HCT116 (cell line): ENCODE measurements around the gene SET. TPM values are rescaled to one million over a fixed set of nuclear protein-coding genes. Genes with fewer than 3 reads are reported as not detected.

Source experiments
- ATAC-seq: fragments of 200-7000 bp; cut with Tn5 transposase; 2 replicates; pipeline ENCODE4 v1.9.1; 2020; ENCODE audit warnings: mild to moderate bottlenecking, moderate library complexity
- BruUV-seq: library from RNA; stranded (reverse); fragments of 400-500 nt; replicated peaks from 2 replicates; lab custom pipeline; 2021; lab: Mats Ljungman, UMichigan
- CTCF ChIA-PET: fragments of 300-600 bp; sonication (Branson Sonifier 250); formaldehyde crosslinking; loops from one replicate; lab custom pipeline; 2021; ENCODE audit warnings: antibody characterized with exemption; lab: Charles Lee
- POLR2A ChIA-PET: fragments of 300-600, 350-600 bp; sonication (Branson Sonifier 250); formaldehyde crosslinking; loops from one replicate; lab custom pipeline; 2021; ENCODE audit warnings: antibody characterized with exemption; lab: Charles Lee
- RAD21 ChIA-PET, 2 experiments: fragments of 300-600 bp; sonication (Branson Sonifier 250); formaldehyde crosslinking; loops; one replicate each; lab custom pipeline; 2023; ENCODE audit warnings: low total read pairs in 2 of 2; ENCODE audit not compliant: uncharacterized antibody in 2 of 2, unreplicated experiment in 2 of 2, low non-redundant PET in 1 of 2; lab: Charles Lee
- DNase-seq: peaks from one replicate; pipeline ENCODE4 v3.0.0-alpha.2; 2010; ENCODE audit warnings: low read depth, low spot score
- H2AFZ ChIP-seq: fragments of 200-600 bp; shearing (Covaris generic), sonication (generic); 2 replicates; pipeline ENCODE4 v1.6.1; 2017; ENCODE audit warnings: low read depth, mixed run types, mixed read lengths, antibody characterized with exemption, low read length; ENCODE audit not compliant: poor library complexity, severe bottlenecking
- H3K27ac ChIP-seq: 2 replicates; pipeline ENCODE4 v1.5.1; 2012; ENCODE audit warnings: low read depth, low read length
- H3K27me3 ChIP-seq: fragments of 200-600 bp; sonication (generic); 2 replicates; pipeline ENCODE4 v1.6.1; 2016; ENCODE audit warnings: mixed run types, low read length, mixed read lengths; ENCODE audit not compliant: insufficient read depth
- H3K36me3 ChIP-seq, 2 experiments: fragments of 200-500 bp in 1 of 2; fragments of 200-600 bp in 1 of 2; sonication (Bioruptor generic) in 1 of 2; sonication (generic) in 1 of 2; 2 replicates each; pipeline versions ENCODE4 v1.5.1 to v1.6.1; 2014 to 2016; ENCODE audit warnings: low read length in 2 of 2, inconsistent platforms in 1 of 2, mixed read lengths in 1 of 2, mixed run types in 1 of 2; ENCODE audit not compliant: insufficient read depth in 2 of 2, control insufficient read depth in 1 of 2
- H3K4me1 ChIP-seq, 2 experiments: fragments of 200-600 bp in 1 of 2; sonication (generic) in 1 of 2; 2 replicates each; pipeline versions ENCODE4 v1.5.1 to v1.6.1; 2012 to 2017; ENCODE audit warnings: low read length in 2 of 2, inconsistent platforms in 1 of 2, mild to moderate bottlenecking in 1 of 2, mixed read lengths in 1 of 2, mixed run types in 1 of 2, moderate library complexity in 1 of 2; ENCODE audit not compliant: insufficient read depth in 2 of 2, control insufficient read depth in 1 of 2
- H3K4me2 ChIP-seq: fragments of 200-600 bp; sonication (generic); 2 replicates; pipeline ENCODE4 v1.6.1; 2017; ENCODE audit warnings: mixed run types, low read length, mixed read lengths
- H3K4me3 ChIP-seq, 2 experiments: fragments of 200-600 bp in 1 of 2; sonication (generic) in 1 of 2; replicated peaks in 1 of 2; 2 replicates each; pipeline ENCODE4 v1.5.1; 2011 to 2016; ENCODE audit warnings: low read length in 2 of 2, control low read depth in 1 of 2, low read depth in 1 of 2, mild to moderate bottlenecking in 1 of 2, mixed read lengths in 1 of 2, mixed run types in 1 of 2
- H3K79me2 ChIP-seq: fragments of 200-600 bp; sonication (generic); 2 replicates; pipeline ENCODE4 v1.6.1; 2017; ENCODE audit warnings: mild to moderate bottlenecking, mixed run types, low read length, moderate library complexity, mixed read lengths; ENCODE audit not compliant: insufficient read depth
- H3K9ac ChIP-seq: fragments of 200-600 bp; sonication (generic); 2 replicates; pipeline ENCODE4 v1.6.1; 2016; ENCODE audit warnings: low read length, mixed read lengths
- H3K9me2 ChIP-seq: fragments of 200-600 bp; sonication (generic), shearing (Covaris generic); 2 replicates; pipeline ENCODE4 v1.6.1; 2017; ENCODE audit warnings: mixed run types, mild to moderate bottlenecking, moderate library complexity; ENCODE audit not compliant: insufficient read depth
- H3K9me3 ChIP-seq, 2 experiments: fragments of 200-500 bp in 1 of 2; fragments of 200-600 bp in 1 of 2; sonication (Bioruptor generic) in 1 of 2; sonication (generic) in 1 of 2; 2 replicates each; pipeline ENCODE4 v1.6.1; 2014 to 2017; ENCODE audit warnings: low read length in 2 of 2, mixed read lengths in 2 of 2, inconsistent platforms in 1 of 2, low read depth in 1 of 2, mild to moderate bottlenecking in 1 of 2, mixed run types in 1 of 2, moderate library complexity in 1 of 2; ENCODE audit not compliant: control insufficient read depth in 1 of 2, insufficient read depth in 1 of 2
- H4K20me1 ChIP-seq: fragments of 200-600 bp; sonication (generic), shearing (Covaris generic); 2 replicates; pipeline ENCODE4 v1.6.1; 2017; ENCODE audit warnings: mixed run types, mild to moderate bottlenecking, moderate library complexity; ENCODE audit not compliant: insufficient read depth
- CEBPB ChIP-seq: IDR thresholded peaks from 2 replicates; pipeline ENCODE4 v1.6.1; 2012; ENCODE audit warnings: low read depth
- EZH2phosphoT487 ChIP-seq: fragments of 200-600 bp; IDR thresholded peaks from 2 replicates; pipeline ENCODE4 v1.6.1; 2018; ENCODE audit warnings: antibody characterized with exemption, borderline replicate concordance
- FOSL1 ChIP-seq: IDR thresholded peaks from 2 replicates; pipeline ENCODE4 v1.6.1; 2012; ENCODE audit warnings: low read depth
- POLR2AphosphoS5 ChIP-seq: IDR thresholded peaks from 2 replicates; pipeline ENCODE4 v1.6.1; 2011; ENCODE audit warnings: mild to moderate bottlenecking, low read depth, low read length, moderate library complexity
- RAD21 ChIP-seq: IDR thresholded peaks from 2 replicates; pipeline ENCODE4 v1.6.1; 2012; ENCODE audit warnings: low read depth, mild to moderate bottlenecking
- SIN3A ChIP-seq: IDR thresholded peaks from 2 replicates; pipeline ENCODE4 v1.6.1; 2012; ENCODE audit warnings: low read depth
- SRF ChIP-seq: IDR thresholded peaks from 2 replicates; pipeline ENCODE4 v1.6.1; 2012; ENCODE audit warnings: low read depth
- ZNF274 ChIP-seq: fragments of 200-500 bp; sonication (Bioruptor generic); IDR thresholded peaks from 2 replicates; pipeline ENCODE4 v1.6.1; 2014; ENCODE audit warnings: mild to moderate bottlenecking, low read depth, low read length, inconsistent platforms
- intact Hi-C: fragments of 100-400 bp; cut with micrococcal nuclease; formaldehyde crosslinking; loops from 2 replicates; pipeline ENCODE4 v1.10.0; 2022
- total RNA-seq: library from RNA; stranded (reverse); gene quantifications from one replicate; pipeline ENCODE4 v1.2.1, GENCODE V29; 2021; ENCODE audit not compliant: unreplicated experiment
- TF ChIP-seq, protein P1 (sequence below): IDR thresholded peaks from 2 replicates; pipeline ENCODE4 v1.6.1; 2011; ENCODE audit warnings: mild to moderate bottlenecking, low read length, moderate library complexity; ENCODE audit not compliant: insufficient replicate concordance; ENCODE audit errors: extremely low read depth

Gene SET
- total RNA-seq, 1 experiment from 2014 or later = 595 TPM

- Histone ChIP-seq H3K4me1 (peaks cover 2 to 21% of the 10 kb centered on the region in 2 experiments; a peak in 2 of 4 replicates), H2AFZ (no peak overlapping the region), H3K4me3 (no peak overlapping the region), H3K27me3 (no peaks in the 10 kb centered on the region), H3K9ac (no peak overlapping the region), H3K9me2 (no peaks in the 10 kb centered on the region), H3K36me3 (no peaks in the 10 kb centered on the region), H3K27ac (no peak overlapping the region), H4K20me1 (no peaks in the 10 kb centered on the region), H3K9me3 (no peaks in the 10 kb centered on the region), H3K4me2 (no peak overlapping the region), H3K79me2 (no peaks in the 10 kb centered on the region)
- ATAC-seq (no peak), DNase-seq (no peak)
- ChIA-PET RAD21 (no interaction called here), POLR2A (no interaction called here), CTCF (no interaction called here)
- BruUV-seq = no TSS peak
- TF ChIP-seq RAD21 (no peak), FOSL1 (no peak), SRF (no peak), SIN3A (no peak), ZNF274 (no peak), POLR2AphosphoS5 (no peak), CEBPB (no peak), EZH2phosphoT487 (no peak)
- TF ChIP-seq, protein P1, sequence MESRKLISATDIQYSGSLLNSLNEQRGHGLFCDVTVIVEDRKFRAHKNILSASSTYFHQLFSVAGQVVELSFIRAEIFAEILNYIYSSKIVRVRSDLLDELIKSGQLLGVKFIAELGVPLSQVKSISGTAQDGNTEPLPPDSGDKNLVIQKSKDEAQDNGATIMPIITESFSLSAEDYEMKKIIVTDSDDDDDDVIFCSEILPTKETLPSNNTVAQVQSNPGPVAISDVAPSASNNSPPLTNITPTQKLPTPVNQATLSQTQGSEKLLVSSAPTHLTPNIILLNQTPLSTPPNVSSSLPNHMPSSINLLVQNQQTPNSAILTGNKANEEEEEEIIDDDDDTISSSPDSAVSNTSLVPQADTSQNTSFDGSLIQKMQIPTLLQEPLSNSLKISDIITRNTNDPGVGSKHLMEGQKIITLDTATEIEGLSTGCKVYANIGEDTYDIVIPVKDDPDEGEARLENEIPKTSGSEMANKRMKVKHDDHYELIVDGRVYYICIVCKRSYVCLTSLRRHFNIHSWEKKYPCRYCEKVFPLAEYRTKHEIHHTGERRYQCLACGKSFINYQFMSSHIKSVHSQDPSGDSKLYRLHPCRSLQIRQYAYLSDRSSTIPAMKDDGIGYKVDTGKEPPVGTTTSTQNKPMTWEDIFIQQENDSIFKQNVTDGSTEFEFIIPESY = no peak
- intact Hi-C loops = no loop called here
Observed at GRCh38 chr9:128729302-128729701, 40.3 kb downstream of the SET start.
